HG03108 (cell line): Measurements from ENCODE around the gene ESRRG.
"Not testable (repeated sequence)": the region's sequence is repeated elsewhere in the genome, so short reads cannot be mapped to it uniquely, and the experiment has no call there.

Experiments
- ATAC-seq: cut with Tn5 transposase; IDR thresholded peaks from one replicate; pipeline ENCODE4 v1.9.1; 2021; ENCODE audit warnings: moderate library complexity; ENCODE audit not compliant: unreplicated experiment

Gene ESRRG

DNA sequence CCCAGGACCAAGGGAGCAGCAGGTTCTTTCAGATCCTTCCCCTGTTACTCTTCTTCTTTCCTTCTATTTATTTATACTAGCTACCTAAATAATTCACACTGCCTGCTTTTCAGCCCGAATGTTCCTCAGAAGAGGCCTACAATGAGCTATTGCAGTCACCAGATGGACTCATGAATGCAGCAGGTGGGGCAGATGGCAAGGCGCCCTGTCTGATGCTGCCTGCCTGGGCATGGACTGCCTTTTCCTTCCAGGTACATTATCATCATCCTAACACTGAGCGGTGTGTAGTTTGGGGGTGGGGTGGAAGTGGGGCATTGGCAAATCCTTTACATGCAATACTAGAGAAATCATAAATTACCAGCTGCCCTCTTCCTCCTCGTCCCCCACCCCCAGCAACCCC, 17.6 kb downstream of the ESRRG start:
- ATAC-seq: no peak

GRCh38 chr1:216704065-216704464, 19.2 kb downstream of the ESRRG start:
- ATAC-seq: not testable (repeated sequence)

DNA sequence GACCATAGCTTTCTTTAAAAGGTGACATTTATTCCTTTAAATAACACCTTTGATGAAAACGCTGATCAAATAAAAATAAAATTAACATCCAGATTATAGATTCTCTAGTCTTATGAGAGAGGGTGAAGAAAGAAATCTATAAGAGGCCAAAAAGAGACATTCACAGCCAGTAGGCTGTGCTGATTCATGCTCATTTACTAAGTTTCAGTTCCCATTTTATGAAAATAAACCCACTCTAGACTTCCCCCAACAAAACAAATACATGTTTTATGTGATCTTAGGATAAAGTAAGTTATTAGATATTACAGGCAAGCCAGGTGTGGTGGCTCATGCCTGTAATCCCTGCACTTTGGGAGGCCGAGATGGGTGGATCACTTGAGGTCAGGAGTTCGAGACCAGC, 21.1 kb downstream of the ESRRG start:
- ATAC-seq: no peak

DNA sequence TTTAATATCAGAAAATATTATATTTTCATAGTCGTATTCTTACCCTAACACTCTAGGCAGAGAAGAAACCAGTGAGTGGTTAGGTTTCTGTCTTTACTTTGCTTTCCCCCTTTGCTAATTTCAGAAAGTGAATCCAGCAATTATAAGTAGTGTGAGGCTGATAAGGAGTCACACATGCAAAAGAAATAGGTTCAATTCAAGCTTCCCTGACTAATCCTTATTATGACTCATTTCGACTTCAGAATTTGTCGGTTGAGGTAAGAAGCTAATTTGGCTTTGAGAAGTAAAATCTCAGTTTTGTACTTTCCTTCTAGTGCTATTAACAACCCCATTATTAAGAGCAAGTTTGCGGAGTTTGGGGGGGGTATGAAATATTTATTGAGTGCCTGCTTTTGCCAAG, 22.4 kb downstream of the ESRRG start:
- ATAC-seq: no peak

DNA sequence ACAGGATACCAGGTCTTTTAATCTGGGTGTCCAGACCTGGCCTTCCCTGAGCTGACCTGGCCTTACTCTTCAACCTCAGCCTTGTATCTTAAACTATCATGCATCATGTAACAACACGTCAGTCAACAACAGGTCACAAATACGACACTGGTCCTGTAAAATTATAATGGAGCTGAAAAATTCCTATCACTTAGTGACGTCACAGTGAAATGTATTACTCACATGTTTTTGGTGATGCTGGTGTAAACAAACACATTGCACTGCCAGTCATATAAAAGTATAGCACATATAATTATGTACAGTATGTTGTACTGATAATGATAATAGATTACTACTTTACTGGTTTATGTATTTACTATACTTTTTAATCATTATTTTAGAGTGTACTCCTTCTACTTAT, 31.5 kb downstream of the ESRRG start:
- no peak for ATAC-seq

GRCh38 chr1:216690603-216691002, 32.6 kb downstream of the ESRRG start:
- ATAC-seq: no peak

- ATAC-seq: no peak
Measured at GRCh38 chr1:216688127-216688657, 35.0 kb downstream of the ESRRG start.

DNA sequence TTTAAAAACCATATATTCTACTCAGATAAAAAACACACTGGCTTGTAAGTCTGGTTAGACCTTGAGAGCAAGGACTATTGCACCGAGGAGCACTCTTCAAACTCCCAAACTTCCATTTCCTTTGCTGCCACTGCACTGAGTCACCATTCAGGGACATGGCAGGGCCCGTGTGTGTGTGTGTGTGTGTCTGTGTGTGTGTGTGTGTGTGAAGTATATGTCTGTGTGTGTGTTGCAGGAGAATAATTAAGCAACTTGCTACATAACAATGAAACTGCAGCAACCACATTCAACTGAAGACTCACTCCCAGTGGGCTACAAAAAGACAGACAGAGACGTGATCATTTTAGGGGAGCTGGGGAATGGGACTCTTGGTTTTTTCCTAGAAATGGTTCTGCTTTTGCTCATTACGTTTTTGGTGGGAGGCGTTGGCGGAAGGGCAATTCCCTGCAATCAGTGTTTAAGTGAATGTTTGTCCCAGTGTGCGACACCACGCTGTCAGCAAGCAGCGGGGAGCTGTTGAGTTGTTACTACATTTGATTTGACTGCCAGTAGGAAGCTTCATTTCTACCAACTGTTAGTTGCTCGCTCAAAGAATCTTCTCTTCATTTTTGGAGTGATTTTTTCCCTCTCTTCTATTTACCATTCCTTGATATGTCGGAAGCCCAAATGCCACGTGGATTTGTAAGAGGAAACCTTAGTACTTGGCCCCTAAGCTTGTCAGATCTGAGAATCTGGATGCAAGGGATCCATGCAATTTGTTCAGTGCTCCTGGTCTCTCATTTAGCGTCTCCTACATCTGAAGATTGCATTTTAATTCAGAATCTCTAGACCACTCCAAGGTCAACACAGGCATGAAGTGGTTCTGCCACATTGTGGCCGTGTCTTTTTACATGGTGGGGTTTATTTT, 36.1 kb downstream of the ESRRG start:
- ATAC-seq: no peak

- ATAC-seq: no peak
Measured at GRCh38 chr1:216682752-216683151, 40.5 kb downstream of the ESRRG start.

GRCh38 chr1:216679108-216679507, 44.1 kb downstream of the ESRRG start:
- ATAC-seq: no peak

DNA sequence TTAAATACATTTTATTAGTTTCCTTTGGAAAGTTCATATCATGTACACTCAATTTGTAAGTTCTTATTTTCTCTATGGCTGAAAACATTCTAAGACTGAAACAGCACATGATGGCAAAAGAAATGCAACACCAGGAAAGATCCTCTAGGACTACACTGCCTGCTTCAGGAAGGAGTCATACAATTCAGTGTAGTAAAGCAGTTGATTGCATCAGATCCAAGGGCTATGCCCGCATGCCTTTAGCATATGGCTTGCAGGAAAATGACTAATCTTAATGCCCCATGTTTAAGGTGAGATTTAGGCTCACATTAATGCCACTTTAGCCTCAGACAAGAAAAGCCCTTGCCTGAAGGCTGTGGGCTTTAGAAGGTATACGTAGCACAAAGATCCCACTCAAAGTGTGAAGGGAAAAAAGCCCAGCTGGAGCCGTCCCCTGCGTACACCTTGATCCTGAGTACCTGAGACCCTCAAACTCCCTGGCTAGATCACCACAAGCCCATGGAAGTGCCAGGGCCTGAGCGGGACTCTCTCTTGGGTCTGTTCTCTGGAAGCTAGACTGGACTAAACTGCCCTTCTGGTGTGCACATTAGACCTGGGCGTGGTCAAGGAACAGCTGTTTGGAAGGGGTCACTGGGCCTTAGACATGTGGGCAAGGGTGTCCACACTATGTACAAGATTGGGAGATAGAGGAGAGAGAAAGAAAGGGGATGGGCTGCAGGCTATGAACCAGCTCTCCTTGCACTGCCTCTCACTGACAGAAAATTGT, 52.9 kb downstream of the ESRRG start:
- ATAC-seq: no peak

- ATAC-seq: no peak
Measured at GRCh38 chr1:216666441-216666840, 56.8 kb downstream of the ESRRG start.

DNA sequence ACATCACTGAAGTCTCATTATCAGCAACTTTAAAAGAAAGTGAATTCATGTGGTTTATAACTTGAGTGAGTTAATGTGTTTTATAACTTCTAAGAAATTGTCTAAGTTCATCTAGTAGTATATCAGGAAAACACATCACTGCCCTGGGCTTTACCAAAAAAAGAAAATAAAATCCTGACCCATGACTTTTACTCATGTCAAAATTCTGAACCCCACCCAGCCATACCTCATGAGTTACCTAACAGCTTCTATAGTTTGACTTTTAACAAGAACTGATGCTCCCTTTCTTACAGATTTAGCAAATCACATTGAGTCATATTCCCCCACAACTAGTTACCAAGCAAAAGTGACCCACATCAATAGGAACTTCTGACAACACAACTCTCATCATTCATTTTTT, 57.4 kb downstream of the ESRRG start:
- ATAC-seq: no peak

- ATAC-seq: no peak
Measured at GRCh38 chr1:216665406-216665805, 57.8 kb downstream of the ESRRG start.

- no peak for ATAC-seq
Measured at GRCh38 chr1:216662681-216663080, 60.5 kb downstream of the ESRRG start.

DNA sequence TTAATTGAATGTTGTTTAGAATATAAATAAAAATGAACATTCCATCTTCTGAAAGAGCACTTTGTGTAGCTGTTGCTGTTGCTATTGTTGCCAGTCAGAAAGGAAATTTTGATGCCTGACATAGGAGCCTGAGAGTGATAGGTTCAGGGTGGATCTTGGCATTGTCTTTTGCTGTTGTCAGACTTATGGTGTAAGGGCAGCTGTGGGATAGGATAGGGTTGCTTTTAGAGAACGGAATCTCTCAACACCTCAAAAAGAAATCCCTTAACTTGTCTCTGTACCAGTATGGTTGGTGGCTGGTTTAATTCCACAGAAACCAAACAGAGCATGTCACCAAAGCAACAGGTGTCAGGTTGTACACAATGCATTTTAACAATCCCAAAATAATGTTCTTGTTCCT, 62.7 kb downstream of the ESRRG start:
- ATAC-seq: no peak

DNA sequence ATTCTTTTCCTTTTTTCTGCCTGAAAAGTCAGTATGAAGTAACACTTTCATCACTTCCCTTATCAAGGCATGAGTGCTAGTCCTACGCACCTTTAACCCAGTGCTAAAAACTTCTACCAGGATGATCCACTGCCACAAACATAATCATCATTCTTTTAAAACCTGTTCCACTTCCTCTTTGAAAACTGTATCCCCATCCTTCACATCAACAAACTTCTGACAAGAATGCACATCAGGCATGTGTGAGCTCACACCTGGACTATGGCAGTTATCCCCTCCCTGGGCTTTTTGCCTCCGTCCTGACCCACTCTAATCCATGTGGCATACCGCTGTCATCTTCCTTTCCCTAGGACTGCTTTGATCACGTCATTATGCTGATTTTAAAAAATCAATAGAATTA, 70.2 kb downstream of the ESRRG start:
- ATAC-seq: no peak

DNA sequence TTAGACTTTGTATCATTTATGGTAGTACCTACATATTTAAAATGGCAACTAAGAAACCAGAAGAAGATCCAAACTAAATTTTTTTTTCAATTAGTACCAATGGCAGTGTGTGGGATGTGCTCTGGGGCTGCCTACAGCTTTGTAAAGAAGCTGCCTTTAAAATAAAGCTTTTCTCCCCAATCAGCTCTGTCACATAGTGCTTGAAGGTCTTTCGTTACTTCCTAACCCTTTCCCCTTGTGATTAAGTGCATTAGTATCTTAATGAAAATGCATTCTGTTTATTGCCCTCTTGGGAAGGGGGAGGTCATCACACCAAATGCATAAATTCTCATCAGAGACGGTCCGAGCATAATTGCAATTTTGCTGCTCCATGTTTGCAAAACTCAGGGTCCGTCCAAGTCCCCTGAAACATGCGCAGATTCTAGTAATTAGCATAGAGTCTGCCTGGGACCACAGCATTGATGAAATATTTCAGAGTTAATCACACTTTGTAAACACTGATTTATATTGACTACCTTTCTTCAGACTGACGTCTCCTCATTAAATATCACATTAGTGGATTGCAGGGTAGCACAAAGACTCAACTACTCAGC, 71.3 kb downstream of the ESRRG start:
- ATAC-seq: no peak

DNA sequence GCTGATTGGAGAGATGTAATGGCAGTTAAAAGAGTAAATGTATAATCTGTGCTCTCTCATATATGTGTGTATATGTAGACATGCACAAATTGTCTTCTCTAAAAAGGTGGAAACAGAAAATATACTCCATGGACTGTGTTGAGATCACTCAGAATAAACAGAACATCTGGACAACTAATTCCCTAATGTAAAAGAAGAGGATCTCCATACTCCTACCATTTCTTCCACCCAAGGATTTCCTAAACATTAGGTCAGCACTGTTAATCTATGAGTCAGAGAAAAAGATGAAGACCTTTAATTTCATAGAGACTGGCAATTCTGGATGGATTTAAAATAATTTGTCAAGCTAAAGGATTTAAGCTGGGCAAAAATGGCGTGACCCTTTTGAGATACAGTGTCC, 80.1 kb downstream of the ESRRG start:
- ATAC-seq: no peak

DNA sequence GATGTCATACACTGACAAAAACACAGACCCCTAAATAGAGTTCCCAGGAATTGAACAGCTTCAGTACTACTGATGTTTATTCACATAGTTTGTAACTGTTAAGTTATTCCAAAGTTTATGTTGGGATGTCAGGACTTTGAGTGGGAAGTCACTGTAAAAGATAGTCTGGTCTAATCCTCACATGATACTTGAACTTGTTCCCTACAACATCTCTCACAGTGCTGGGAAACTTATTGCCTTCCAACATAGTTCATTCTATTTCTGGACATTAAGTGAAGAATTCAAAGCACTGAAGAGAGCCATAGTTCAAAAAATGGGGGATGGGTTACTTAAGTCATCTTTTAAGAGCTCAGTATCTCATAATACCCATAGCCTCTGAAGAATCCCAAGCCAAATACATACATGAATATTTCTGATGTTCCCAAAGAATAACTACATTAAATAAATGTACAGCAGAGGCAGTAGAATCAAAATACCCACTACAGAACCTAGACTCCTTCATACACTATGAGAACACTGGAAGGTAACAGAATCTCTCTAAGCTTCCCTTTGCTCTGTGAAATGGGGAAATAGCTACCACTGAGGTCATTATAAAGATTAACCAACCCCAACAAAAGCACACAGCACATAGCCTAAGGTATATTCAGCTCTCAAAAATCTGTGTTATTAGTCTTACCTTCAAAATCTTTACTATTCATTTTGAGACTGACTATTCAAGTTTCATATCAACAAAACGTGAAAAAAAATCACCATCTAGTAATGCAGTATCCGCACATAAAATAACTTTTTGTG, 81.4 kb downstream of the ESRRG start:
- ATAC-seq: no peak

- ATAC-seq: no peak
Measured at GRCh38 chr1:216640100-216640499, 83.1 kb downstream of the ESRRG start.
